GM18861 (cell line): ENCODE data around the gene SERBP1.
"Not testable (repeated sequence)": the region's sequence is repeated elsewhere in the genome, so short reads cannot be mapped to it uniquely, and the experiment has no call there.

Source experiments
- ATAC-seq: cut with Tn5 transposase; IDR thresholded peaks from one replicate; pipeline ENCODE4 v1.9.1; 2021; ENCODE audit not compliant: unreplicated experiment

The SERBP1 gene

DNA sequence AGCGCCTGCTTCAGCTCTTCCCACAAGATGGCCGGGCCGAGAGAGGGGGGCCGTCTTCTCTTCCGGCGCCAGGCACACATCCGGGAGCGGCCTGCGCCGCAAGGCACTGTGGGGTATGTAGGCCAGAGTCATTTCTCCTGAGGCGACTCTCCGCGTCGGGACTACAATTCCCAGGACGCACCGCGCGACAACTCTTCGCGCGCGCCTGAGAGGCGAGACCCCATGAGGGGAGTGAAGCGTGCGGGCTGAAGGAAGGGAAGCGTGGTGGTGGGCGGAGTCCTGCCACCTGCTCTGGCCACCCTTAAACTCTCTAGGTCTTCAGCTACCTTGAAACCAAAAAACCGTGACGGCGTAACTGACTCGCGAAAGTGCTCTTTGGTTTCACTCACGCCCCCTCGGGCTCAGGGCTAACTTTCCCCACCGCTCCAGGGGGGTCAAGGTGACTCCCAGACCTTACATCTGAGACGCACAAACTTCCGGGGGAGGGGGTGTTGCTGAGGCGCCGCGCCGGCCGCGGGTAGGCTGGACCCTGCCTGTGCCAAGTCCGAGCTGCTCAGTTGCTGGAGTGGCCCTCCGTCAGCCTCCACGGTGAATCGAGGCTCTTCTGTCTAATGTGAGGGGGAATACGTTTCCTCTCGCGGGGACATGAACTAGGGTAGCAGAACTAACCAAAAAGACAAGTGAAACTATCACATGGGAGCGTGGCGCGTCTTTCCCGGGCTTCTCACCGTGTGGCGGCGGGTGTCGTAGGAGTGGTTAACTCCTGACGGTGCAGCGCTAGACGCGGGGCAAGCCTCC, at the start of gene SERBP1:
TSS of gene SERBP1 (minus strand) at position 45 of the 798 bp plus-strand sequence. CDS start 102 bp downstream, outside the sequence.
- ATAC-seq, result peak; percentile 90

DNA sequence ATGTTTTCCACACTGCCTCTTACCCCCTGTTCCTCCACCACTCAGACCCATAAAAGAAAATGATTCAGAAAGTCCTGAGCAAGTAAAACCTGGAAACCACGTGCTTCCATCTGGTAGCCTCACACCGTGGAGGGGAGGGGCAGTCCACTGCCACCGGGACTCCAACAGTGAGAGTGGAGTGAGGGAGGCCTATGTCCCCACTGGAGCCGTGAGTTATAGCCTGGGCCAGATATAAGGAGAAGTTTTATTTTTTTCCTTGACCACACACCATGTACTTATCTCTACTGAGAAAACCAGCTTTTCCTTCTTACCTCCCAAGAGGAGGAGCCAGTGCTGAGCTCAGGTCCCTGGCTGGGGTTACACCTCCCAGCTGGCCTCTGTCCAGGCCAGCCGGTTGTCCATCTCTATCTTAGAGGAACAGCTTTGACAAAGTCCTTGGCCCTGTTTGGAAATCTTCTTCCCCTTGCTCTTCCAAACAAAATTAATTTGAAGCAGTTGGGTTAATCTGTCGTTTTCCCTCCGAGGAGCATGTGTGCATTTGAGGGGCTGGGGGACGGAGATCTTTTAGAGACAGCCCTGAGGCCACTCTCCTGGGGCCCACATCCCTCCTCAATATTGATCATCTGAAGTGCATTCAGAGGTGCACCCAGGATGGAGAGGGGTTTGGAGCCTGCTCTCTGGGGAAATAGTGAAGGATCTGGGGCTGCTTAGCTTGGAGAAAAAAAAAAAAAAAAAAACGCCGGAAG, 49.1 kb upstream of the SERBP1 start:
- ATAC-seq, result no peak

DNA sequence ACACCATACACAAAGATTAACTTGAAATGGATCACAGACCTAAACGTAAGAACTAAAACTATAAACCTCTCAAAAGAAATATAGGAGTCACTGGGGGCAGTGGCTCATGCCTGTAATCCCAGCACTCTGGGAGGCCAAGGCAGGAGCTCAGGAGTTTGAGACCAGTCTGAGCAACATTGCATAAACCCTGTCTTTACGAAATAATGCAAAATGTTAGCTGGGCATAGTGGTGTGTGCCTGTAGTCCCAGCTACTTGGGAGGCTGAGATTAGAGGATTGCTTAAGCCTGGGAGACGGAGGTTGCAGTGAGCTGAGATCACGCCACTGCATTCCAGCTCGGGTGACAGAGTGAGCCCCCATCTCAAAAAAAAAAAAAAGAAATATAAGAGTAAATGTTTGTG, 46.7 kb upstream of the SERBP1 start:
- ATAC-seq, result no peak

DNA sequence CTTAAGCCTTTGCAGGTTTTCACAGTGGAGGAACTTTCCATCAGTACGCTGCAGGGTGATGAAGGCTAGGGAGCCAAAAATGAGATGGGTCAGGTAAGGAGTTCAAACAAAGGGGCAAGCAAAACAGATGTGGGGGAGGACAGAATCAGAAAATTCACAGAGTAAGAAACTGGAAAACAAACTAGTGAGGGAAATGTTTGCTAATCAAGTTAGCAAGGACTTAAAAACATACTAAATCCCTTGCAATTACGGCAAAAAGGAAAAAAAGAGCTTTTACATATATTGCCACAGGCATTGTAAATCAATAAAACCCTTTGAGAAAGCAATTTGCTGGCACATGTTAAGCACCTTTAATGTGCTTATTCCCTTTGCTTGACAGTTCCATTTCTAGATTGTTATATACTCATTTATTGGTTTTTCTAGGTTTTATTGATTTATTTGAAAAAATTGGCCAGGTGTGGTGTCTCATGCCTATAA, 45.8 kb upstream of the SERBP1 start:
- ATAC-seq, result no peak

DNA sequence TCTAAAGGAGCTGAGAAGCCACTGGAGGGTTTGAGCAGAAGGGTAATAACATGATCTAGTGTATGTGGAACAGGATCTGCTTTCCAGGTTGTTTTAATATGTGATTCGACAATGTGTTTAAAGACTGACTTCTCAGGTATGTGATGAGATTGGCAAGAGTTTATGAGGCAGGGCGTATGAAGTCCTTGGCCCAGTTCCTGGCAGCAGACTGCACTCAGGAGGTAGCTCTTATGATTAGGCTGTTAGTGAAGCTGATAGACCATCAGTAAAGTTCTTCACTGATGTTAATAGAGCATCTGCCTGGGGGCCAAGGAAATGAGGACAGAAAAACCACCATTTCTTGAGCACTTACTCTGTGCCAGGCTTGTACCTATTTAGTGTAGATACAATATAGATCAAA, 41.9 kb upstream of the SERBP1 start:
- no peak for ATAC-seq

DNA sequence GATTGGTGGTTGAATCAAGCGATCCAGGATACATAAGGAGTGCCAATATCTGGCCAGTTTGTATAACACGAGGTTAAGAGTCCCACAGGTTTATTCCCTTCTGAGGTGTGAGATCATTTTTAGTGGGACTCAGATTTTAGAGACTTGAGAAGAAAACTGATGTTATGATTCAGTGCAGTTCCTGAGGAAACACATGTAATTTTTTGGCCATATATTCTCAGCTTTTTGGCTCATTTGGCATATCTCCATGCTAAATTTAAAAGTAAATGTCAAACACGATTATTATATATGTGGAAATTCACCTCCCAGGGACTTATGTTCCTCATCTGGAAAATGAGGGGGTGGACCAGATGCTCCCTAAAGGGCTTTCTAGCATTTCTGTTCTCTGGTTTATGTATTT, 39.2 kb upstream of the SERBP1 start:
- ATAC-seq, result no peak

DNA sequence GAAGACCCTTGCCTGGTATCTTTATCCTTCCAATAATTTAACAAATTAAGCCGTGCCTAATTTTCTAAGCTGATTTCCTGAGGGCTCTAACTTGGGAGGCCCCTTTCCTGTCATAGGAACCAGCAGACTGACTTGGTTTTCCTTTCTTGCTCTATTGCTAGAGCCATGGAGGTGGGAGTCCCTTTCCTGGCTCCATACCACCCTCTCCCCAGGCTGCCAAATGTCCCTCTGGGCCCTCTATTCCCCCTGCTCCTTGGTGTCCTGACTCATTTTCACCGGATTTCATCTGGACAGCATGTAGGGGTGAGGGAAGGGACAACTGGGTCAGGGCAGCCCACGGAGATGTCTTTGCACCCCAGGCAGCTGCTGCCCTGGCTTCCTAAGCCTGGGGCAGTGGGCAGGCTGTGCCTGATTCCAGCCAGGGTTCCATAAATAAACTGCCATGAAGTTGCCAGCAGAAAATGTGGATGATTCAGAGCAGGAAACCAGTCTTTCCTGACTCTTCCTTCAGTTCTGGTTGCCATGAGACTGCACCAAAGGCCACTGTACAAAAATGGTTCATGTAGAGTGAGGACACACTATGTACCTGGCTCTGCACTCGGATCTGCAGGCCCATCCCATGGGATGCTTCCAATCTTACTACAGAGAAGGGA, 38.0 kb upstream of the SERBP1 start:
- no peak for ATAC-seq

DNA sequence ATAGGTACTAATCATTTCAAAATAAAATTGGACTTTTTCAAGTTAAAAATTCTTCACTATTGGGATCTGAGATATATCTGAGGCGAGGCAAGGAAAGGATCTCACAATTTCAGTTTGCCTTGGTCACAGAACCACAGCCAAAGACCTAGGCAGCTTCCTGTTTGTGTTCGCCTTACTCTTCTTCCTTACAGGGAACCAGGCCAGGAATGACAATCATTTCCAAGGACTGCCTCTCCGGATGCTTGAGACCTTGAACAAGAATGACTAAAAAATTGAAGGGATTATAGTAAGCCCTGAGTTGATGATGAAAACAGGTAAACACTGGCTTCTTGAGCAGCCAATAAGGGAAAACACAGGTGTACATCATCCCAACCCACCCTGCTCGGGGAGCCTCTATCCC, 35.2 kb upstream of the SERBP1 start:
- ATAC-seq, result no peak

DNA sequence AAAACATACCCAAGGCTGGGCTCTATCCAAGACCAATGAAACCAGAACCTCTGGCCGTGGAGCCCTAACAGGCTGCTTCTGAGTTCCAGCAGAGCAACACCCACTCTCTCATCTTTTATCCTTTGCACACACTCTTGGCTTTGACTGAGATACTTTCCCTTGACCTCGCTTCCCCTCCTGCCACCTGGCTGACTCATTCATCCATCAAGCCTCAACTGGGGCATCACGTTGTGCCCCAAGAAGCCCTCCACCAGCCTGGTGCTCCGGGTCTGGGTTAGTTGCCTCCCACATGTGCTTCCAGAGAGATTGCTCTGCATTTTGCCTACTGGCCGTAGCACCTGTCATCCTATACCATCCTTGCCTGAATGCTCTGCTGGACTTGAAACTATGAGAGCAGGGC, 34.5 kb upstream of the SERBP1 start:
- no peak for ATAC-seq

DNA sequence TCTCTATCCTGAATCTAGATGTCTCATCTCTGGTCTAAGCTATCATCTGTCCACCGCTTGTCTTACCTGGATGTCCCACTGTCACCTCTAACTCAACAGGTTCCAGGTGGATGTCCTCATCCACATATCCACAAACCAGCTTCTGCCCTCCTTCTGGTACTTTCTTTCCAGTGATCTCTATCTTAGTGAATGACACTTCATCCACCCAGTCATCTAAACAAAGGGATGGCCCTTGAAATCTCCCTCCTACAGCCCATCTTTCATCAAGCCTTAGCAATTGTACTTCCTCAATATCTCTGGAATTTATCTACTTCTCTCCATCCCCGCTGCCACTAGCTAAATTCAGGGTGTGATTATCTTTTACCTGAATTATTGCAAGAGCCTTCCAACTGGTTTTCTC, 33.9 kb upstream of the SERBP1 start:
- no peak for ATAC-seq

DNA sequence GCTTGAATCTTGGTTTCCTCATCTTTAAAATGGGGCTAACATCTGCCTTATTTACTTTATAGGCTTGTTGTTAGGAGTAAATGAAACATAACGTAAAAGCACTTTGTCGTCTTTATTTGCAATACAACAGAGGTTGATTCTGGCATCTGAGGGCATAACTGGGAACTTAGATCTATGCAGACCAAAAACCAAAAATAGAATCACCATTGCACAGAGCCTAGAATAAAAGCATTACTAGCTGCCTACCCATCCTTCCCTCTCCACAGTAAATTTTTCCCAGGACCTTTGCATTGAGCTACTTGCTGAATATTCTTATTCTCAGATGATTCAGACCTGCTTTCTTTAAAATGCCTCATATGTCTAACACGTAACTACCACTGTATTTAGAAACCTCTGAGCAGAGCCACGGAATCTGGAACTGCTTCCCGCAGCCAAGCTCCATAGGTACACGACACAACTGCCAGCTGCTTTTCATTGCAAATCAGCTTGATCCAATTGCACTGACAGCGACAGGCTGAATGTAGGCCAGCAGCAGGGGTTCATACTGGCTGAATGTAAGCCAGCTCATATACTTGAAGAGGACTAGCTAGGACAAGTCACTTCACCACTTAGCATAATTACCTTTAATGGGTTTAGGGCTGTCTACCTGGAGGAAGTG, 33.2 kb upstream of the SERBP1 start:
- no peak for ATAC-seq

DNA sequence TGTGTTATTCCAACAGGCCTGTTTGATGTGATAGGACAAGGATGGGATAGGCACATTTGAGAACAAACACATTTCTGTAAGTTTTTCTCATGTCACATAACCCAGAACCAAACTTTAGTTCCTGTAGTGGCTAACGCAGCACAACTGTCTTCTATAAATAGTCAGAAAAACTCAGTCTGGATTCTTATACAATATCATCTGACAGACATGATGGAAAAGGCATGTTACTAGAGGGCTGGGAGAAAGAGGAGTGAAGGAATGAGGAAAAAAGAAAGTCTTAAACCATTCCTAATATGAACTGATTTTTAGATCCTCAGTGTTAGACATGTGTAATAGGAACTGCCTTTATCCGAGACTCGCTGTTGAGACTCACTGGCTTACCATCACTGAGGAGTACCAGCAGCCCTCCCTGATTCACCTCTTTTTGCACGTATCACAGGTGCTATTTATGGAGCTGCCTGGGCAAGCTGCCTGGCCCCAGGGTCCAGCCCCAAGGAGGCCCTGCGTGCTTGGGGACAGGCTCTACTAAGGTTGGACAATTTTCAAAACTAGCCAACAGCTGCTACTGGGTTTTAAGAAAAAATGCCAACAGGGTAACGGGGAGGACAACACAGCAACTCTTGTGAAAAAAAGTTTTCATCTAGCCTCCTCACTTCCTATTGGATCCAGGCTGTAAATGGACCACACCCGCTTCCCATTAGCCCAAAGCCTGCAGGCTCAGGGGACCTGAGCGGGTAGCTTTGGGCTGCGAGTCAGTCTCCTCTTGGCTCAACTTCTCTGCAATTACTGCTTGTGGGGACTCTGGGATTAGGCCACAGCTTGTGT, 30.7 kb upstream of the SERBP1 start:
- no peak for ATAC-seq

DNA sequence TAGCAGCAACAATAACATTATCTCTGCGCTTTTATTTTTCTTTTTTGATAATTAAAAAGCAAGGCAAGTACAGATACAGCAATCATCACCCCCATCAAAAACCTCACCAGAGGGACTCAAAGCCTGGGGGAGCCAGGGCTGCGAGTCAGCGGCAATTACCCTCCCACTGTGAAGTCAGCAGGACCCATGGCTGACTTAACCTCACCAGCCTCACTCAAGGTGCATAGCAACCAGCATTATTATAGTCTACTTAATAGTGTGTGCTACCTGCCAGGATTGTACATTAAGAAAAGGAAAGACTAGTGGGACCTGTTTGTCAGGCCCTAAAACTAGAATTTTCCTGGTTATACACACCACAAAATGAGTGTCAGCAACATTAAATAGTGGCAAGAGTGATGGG, 28.9 kb upstream of the SERBP1 start:
- ATAC-seq, result no peak

DNA sequence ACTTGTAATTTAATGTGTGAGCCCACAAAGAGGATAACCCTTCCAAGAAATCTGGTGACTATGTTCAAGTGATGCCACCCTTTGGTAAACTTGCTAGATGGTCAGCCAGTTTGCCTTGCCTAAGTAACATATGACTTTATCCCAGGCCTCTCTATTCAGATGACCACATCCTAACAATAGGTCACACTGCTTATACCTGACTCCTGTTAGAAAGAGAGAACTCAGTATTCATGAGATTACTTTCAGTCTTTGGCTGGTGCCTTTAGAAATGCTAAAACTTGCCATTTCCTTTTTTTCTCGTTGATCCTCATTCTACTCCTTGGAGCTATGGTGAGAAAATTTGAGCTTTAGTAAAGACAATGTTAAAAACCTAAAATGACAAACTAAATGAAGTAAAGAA, 28.5 kb upstream of the SERBP1 start:
- ATAC-seq, result no peak

DNA sequence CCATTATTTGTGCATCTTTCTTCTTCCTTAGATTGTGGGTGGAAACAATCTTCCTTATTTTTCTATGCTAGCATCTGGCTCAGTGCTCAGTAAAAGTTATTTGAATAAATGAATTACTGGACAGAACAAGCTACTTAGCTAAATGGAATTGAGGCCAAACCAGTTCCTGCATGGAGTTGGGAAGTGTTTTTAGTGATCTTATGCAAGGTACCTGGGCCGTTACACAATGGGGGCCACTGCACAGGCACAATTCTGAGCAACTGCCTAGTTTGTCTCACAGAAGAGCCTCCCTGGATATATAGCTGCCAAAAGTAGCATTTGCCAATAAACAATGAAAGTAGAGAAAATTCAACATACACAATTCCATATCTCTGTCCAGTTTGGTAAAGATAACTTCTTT, 27.0 kb upstream of the SERBP1 start:
- ATAC-seq, result no peak

DNA sequence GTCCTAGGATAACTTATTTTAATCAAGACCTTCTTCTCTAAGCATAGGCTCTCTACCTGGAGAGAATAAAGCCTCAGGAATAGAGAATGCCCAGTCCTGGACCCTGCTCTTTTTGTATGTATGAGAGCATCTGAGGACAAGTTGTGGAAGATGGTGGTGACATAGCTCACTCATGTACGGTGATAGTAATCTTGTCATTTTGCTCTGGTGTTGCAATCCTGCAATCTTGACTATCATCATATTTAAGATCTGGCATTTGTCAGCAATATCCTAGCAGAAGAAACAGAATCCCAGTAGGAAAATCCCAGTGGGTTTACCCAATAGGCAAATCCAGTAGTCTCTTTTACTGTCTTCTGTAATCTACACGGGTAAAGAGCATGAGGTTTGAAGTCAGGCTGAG, 21.6 kb upstream of the SERBP1 start:
- no peak for ATAC-seq

DNA sequence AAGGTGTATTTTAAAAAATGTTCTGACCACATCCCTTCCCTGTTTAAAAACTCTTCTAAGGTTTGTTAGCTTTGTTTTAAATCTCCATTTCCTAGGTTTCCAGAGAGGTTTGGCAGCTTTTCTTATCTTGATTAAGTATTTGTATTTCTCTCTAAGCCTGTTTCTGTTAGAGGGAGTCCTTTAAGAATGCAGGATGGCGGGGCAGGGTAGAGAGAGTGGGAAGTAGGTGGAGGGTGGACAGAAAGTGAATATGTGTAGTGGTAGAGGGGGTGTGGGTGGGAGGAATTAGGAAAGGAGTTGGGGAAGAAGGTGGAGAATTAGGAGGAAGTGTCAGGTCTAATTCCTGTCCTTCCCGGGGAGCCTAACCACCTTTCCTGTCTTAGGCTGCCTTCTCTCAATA, 21.2 kb upstream of the SERBP1 start:
- ATAC-seq, result no peak

DNA sequence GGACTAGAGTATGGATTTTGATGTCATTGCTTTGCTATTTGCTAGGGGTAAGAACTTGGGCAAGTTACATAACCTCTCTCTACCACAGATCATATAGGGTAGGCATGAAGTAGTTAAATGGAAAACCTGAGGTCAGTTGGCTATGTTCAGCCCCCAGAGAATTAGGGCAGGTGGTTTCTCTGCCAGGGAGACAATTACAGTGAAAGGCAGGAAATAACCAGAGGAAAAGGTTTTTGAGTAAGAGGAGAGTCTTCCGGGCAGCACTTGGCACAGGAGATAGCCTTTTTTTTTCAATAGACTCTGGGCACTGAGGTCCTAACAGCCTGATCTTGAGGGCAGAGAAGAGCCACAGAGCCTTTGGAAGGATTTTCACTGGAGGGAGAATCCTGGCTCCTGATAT, 16.7 kb upstream of the SERBP1 start:
- ATAC-seq, result no peak

DNA sequence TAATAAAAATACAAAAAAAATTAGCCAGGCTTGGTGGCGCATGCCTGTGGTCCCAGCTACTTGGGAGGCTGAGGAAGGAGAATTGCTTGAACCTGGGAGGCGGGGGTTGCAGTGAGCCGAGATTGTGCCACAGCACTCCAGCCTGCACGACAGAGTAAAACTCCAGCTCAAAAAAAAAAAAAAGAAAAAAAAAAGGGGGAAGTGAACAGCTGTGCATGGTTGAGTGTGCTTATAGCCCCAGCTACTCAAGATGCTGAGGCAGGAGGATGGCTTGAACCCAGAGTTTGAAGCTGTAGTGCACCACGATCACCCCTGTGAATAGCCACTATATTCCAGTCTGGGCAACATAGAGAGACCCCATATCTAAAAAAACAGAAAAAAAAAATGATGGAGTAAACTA, 15.8 kb upstream of the SERBP1 start:
- ATAC-seq, result not testable (repeated sequence)

DNA sequence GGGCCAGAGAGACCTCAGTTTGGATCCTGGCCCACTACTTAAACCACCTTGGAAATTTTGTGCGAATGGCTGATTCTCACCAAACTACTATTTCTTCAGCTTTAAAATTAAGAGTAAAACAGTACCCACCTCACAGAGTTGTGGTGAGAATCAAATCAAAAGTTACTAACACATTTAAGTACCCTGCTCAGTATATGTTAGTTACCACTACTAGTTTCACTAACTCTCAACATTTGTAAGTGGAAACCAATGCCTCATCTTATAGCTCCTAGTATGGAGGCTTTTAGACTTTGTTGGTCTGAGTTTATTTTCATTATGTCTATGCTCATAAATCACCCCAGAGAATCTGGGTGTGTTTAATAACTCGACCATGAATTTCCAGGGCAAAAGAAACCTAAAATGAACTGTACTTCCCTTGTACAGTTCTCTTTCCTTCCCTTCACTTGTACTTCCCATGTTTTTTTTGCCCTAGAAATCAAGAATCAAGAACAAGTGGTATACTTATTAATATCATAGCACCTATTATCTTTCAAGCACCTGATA, 11.6 kb upstream of the SERBP1 start:
- ATAC-seq, result no peak
